Neutrophil (primary cell): Measurements from ENCODE around the gene UXS1.

Experiments used
- H3K27ac ChIP-seq: fragments of 200-600 bp; sonication (generic); 2 replicates; pipeline ENCODE4 v1.5.1; 2016; ENCODE audit warnings: mild to moderate bottlenecking, moderate library complexity
- H3K27me3 ChIP-seq: fragments of 200-600 bp; sonication (generic); 2 replicates; pipeline ENCODE4 v1.6.0; 2016; ENCODE audit warnings: mild to moderate bottlenecking
- H3K36me3 ChIP-seq: fragments of 200-600 bp; sonication (generic); 2 replicates; pipeline ENCODE4 v1.5.1; 2017
- H3K4me1 ChIP-seq, 2 experiments: fragments of 200-600 bp in 1 of 2; sonication (generic) in 1 of 2; 1 replicate in 1 of 2; 2 replicates in 1 of 2; pipeline versions ENCODE4 v1.5.1 to v1.6.1; 2013 to 2016; ENCODE audit warnings: low read depth in 1 of 2, low read length in 1 of 2, mild to moderate bottlenecking in 1 of 2, moderate library complexity in 1 of 2; ENCODE audit not compliant: control insufficient read depth in 1 of 2, insufficient read depth in 1 of 2
- H3K4me3 ChIP-seq, 2 experiments: fragments of 200-600 bp in 1 of 2; sonication (generic) in 1 of 2; 1 replicate in 1 of 2; 2 replicates in 1 of 2; pipeline ENCODE4 v1.5.1; 2013 to 2016; ENCODE audit warnings: low read depth in 1 of 2, low read length in 1 of 2, mild to moderate bottlenecking in 1 of 2, moderate library complexity in 1 of 2
- H3K9me3 ChIP-seq: fragments of 200-600 bp; sonication (generic); 2 replicates; pipeline ENCODE4 v1.5.1; 2016
- CTCF ChIP-seq: fragments of 200-600 bp; sonication (generic); IDR thresholded peaks from 2 replicates; pipeline ENCODE4 v1.5.1; 2016; ENCODE audit warnings: antibody characterized with exemption

Gene UXS1

GRCh38 chr2:106174056-106174455, 20.0 kb downstream of the UXS1 start:
- H3K4me1 ChIP-seq = no peaks in the 10 kb centered on the region
- TF ChIP-seq CTCF = no peak

GRCh38 chr2:106172649-106173048, 21.5 kb downstream of the UXS1 start:
- no peaks in the 10 kb centered on the region for H3K4me1 ChIP-seq

More at GRCh38 chr2:106174056-106174455, 20.0 kb downstream of the UXS1 start:
- Histone ChIP-seq H3K9me3 (no peaks in the 10 kb centered on the region), H3K4me3 (no peak overlapping the region), H3K27me3 (no peaks in the 10 kb centered on the region), H3K36me3 (peaks cover 5% of the 10 kb centered on the region), H3K27ac (no peak overlapping the region)

DNA sequence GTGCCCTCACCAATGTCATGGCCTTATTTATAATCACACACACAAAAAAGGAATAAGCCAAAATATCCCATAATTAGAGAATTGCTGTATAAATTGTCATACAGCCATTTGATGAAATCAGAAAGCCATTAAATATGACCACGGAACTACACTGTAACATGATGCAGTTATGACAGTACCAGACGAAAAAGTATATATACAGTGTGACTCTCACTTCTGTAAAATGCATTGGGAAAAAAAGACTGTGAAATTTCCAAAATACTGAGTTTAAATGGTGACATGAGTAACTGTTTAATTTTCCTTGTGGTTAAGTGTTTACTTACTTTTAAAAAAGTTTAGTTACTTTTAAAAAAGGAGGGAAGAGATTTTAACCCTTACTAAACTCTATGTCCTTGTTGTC, 25.4 kb downstream of the UXS1 start:
- no peaks in the 10 kb centered on the region for H3K27me3 ChIP-seq
- H3K27ac ChIP-seq = no peak overlapping the region
- no peaks in the 10 kb centered on the region for H3K4me1 ChIP-seq
- H3K36me3 ChIP-seq = no peaks in the 10 kb centered on the region
- no peak for TF ChIP-seq CTCF
- no peaks in the 10 kb centered on the region for H3K9me3 ChIP-seq
- H3K4me3 ChIP-seq = no peak overlapping the region

More at GRCh38 chr2:106172649-106173048, 21.5 kb downstream of the UXS1 start:
- TF ChIP-seq CTCF = no peak
- H3K27ac ChIP-seq = no peak overlapping the region
- peaks cover under 1% of the 10 kb centered on the region for H3K36me3 ChIP-seq
- no peak overlapping the region for H3K4me3 ChIP-seq
- H3K27me3 ChIP-seq = no peaks in the 10 kb centered on the region
- H3K9me3 ChIP-seq = no peaks in the 10 kb centered on the region

DNA sequence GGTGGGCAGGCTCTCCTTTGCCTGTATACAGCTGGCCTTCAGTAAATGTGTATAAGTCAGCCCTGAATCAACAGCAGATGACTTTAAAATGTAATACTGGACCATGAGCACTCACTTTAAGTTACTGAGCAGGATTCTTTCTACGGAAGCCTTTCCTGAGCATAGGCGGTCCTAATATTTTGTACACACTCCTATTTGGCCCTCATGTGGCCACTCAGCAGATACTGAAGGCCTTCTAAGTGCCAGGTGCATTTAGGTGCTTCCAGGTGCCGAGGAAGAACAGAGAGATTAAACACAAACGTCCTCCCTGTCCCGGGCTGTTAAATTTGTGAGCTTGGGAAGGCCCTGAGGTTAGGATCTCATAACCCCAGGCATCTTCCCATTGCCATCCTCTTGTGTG, 27.0 kb downstream of the UXS1 start:
- TF ChIP-seq CTCF = no peak
- Histone ChIP-seq H3K4me1 (no peaks in the 10 kb centered on the region), H3K27ac (no peak overlapping the region), H3K36me3 (no peaks in the 10 kb centered on the region), H3K4me3 (no peak overlapping the region), H3K27me3 (no peaks in the 10 kb centered on the region), H3K9me3 (no peaks in the 10 kb centered on the region)

- H3K27ac ChIP-seq = no peak overlapping the region
- H3K9me3 ChIP-seq = no peaks in the 10 kb centered on the region
- TF ChIP-seq CTCF = no peak
- H3K36me3 ChIP-seq = no peaks in the 10 kb centered on the region
- no peak overlapping the region for H3K4me3 ChIP-seq
- H3K4me1 ChIP-seq = peaks cover 9 to 13% of the 10 kb centered on the region in 2 experiments
- H3K27me3 ChIP-seq = no peaks in the 10 kb centered on the region
Observed at GRCh38 chr2:106165561-106165960, 28.5 kb downstream of the UXS1 start.

- no peak overlapping the region for H3K27ac ChIP-seq
- peaks cover 14 to 18% of the 10 kb centered on the region in 2 experiments for H3K4me1 ChIP-seq
- no peaks in the 10 kb centered on the region for H3K36me3 ChIP-seq
- TF ChIP-seq CTCF = no peak
- no peak overlapping the region for H3K4me3 ChIP-seq
- H3K27me3 ChIP-seq = no peaks in the 10 kb centered on the region
- H3K9me3 ChIP-seq = no peaks in the 10 kb centered on the region
Observed at GRCh38 chr2:106165029-106165428, 29.1 kb downstream of the UXS1 start.
